ENCODE measurements around the gene IGFBP2. TPM values are rescaled to one million over a fixed set of nuclear protein-coding genes. Genes with fewer than 3 reads are reported as not detected.

IGFBP2 gene
- total and polyA plus RNA-seq, 2 of the 8 experiments (the other 6 are each of a cell fraction or from before 2014, with no cell fraction given): 326 to 782 TPM

- TF ChIP-seq SIN3A (conservative IDR thresholded peaks at IDR 0.05 in 1 of 2, IDR thresholded peaks at IDR 0.05 in 1 of 2; ENCODE audit: low read depth in 1 of 2, low read length in 2 of 2) (no peak), HDAC6 (IDR thresholded peaks at IDR 0.05; ENCODE audit: low read depth, low read length) (no peak), ATF2 (IDR thresholded peaks at IDR 0.05; ENCODE audit: low read length) (no peak), CHD2 (IDR thresholded peaks at IDR 0.05; ENCODE audit: low read length) (no peak), POLR2A (IDR thresholded peaks at IDR 0.05; ENCODE audit: control extremely low read depth in 1 of 2, low read depth in 2 of 2, low read length in 2 of 2) (no peak), RBBP5 (IDR thresholded peaks at IDR 0.05; ENCODE audit: borderline replicate concordance, low read depth, low read length) (no peak)
Measured at GRCh38 chr2:216622526-216622925, 10.7 kb upstream of the IGFBP2 start (continued).

Data from H1 (cell line).